BJ (cell line): ENCODE results near the gene DLG2. TPM values are rescaled to one million over a fixed set of nuclear protein-coding genes. Genes with fewer than 3 reads are reported as not detected.

Source experiments
- CTCF ChIA-PET: fragments of 350-600 bp; formaldehyde crosslinking; extraction: SDS; loops from one replicate; lab custom pipeline; 2021; ENCODE audit warnings: antibody characterized with exemption, inconsistent platforms; lab: Yijun Ruan, JAX
- POLR2A ChIA-PET: fragments of 300-600 bp; sonication (Branson Sonifier 250); formaldehyde crosslinking; extraction: SDS; loops from one replicate; lab custom pipeline; 2021; ENCODE audit warnings: antibody characterized with exemption; lab: Charles Lee
- DNase-seq: peaks from one replicate; pipeline ENCODE4 v3.0.0-alpha.2; 2011; ENCODE audit warnings: low read depth
- H3K27me3 ChIP-seq: 2 replicates; pipeline ENCODE4 v1.6.0; 2011; ENCODE audit warnings: low read length; ENCODE audit not compliant: control insufficient read depth, insufficient read depth
- H3K36me3 ChIP-seq: 2 replicates; pipeline ENCODE4 v1.5.1; 2011; ENCODE audit warnings: low read length; ENCODE audit not compliant: control insufficient read depth, insufficient read depth
- H3K4me3 ChIP-seq: 2 replicates; pipeline ENCODE4 v1.5.1; 2011; ENCODE audit warnings: low read depth, mild to moderate bottlenecking, control low read depth, low read length
- CTCF ChIP-seq: IDR thresholded peaks from 2 replicates; pipeline ENCODE4 v1.5.1; 2011; ENCODE audit warnings: low read depth, mild to moderate bottlenecking, control low read depth, inconsistent platforms, low read length, moderate library complexity; ENCODE audit not compliant: insufficient read depth
- polyA plus RNA-seq: library from polyadenylated mRNA; depleted of rRNA; stranded (reverse); fragments of >200 nt; gene quantifications from 2 replicates; pipeline ENCODE4 v1.2.3, GENCODE V29; 2011

DLG2 gene
- polyA plus RNA-seq, 1 experiment = 0.28 TPM

DNA sequence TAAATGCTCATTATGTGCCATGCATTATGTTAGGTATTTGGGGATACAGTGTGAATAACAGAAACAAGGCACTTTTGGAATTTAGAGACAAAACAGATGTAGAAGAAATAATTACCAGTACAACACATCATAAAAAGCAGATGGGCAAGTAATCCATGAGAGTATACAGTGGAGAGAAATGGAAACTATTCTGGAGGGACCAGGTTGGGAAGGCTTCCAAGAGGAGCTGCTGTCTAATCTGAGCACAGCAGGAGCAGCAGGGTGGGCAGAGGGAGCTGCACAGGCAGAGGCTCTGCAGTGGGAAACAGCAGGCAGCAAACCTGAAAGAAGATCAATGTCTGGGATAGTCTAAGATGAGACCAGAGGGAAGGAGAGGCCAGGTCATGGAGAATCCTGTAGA lies 2072.3 kb downstream of the DLG2 start:
- H3K27me3 ChIP-seq = no peaks in the 10 kb centered on the region
- no peak for TF ChIP-seq CTCF
- DNase-seq = no peak
- ChIA-PET POLR2A (no interaction called here), CTCF (no interaction called here)
- no peaks in the 10 kb centered on the region for H3K36me3 ChIP-seq
- no peak overlapping the region for H3K4me3 ChIP-seq

GRCh38 chr11:83549984-83550667 lies 2077.0 kb downstream of the DLG2 start:
- Histone ChIP-seq H3K27me3 (no peaks in the 10 kb centered on the region; the same call in 1 of the 2 replicates), H3K4me3 (no peak overlapping the region), H3K36me3 (no peaks in the 10 kb centered on the region)
- DNase-seq = no peak
- POLR2A ChIA-PET = interaction anchor here (0.6 kb wide), 1 partner anchor 266 kb away, joined by 4 read pairs; no protein-coding TSS in a partner anchor
- no peak for TF ChIP-seq CTCF
- CTCF ChIA-PET = no interaction called here

- H3K36me3 ChIP-seq = no peaks in the 10 kb centered on the region
- POLR2A ChIA-PET = no interaction called here
- no peak overlapping the region for H3K4me3 ChIP-seq
- no peaks in the 10 kb centered on the region; the same call in 1 of the 2 replicates for H3K27me3 ChIP-seq
- no peak for TF ChIP-seq CTCF
- no peak for DNase-seq
- CTCF ChIA-PET = interaction anchor here (1.1 kb wide), 1 partner anchor 12 kb away, joined by 3 read pairs; no protein-coding TSS in a partner anchor
These were observed 2080.8 kb downstream of the DLG2 start for GRCh38 chr11:83546368-83546767.

GRCh38 chr11:83545494-83546260 lies 2081.5 kb downstream of the DLG2 start:
- TF ChIP-seq CTCF = no peak
- POLR2A ChIA-PET = no interaction called here
- no peak for DNase-seq
- H3K36me3 ChIP-seq = no peaks in the 10 kb centered on the region
- CTCF ChIA-PET = interaction anchor here (0.6 to 1.1 kb wide), 2 partner anchors 11 to 1226 kb away, joined by 3 to 4 read pairs; no protein-coding TSS in a partner anchor
- H3K4me3 ChIP-seq = no peak overlapping the region
- no peaks in the 10 kb centered on the region; the same call in 1 of the 2 replicates for H3K27me3 ChIP-seq

DNA sequence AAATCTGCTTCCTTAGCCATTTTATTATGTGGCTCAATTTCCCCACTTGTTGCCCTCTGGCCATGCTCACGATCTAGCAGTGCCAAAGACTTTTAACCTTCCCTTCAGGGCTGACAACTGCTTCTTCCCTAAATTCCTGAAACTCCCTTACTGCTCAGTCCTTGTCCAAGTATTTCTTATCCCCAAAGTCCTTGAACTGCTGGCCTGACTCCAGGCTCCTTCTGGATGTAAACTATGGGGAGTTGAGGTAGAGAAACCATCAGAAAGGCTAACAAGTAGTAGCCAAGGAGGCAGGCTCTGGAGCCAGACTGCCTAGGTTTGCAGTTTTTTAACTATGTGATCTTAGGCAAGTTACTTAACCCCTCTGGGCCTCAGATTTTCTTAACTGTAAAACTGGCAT lies 2082.3 kb downstream of the DLG2 start:
- H3K36me3 ChIP-seq = no peaks in the 10 kb centered on the region
- ChIA-PET CTCF (no interaction called here), POLR2A (no interaction called here)
- H3K4me3 ChIP-seq = no peak overlapping the region
- no peaks in the 10 kb centered on the region; the same call in 1 of the 2 replicates for H3K27me3 ChIP-seq
- DNase-seq = no peak
- no peak for TF ChIP-seq CTCF
